GM19438 (cell line): ENCODE data around the gene TMEM255B.

Experiments
- ATAC-seq: cut with Tn5 transposase; IDR thresholded peaks from one replicate; pipeline ENCODE4 v1.9.1; 2021; ENCODE audit warnings: low read depth; ENCODE audit not compliant: unreplicated experiment

Gene TMEM255B

GRCh38 chr13:113765564-113765910 lies 6.5 kb downstream of the TMEM255B start:
- no peak for ATAC-seq

- ATAC-seq: no peak
These were observed 7.2 kb downstream of the TMEM255B start for GRCh38 chr13:113766035-113766800.

DNA sequence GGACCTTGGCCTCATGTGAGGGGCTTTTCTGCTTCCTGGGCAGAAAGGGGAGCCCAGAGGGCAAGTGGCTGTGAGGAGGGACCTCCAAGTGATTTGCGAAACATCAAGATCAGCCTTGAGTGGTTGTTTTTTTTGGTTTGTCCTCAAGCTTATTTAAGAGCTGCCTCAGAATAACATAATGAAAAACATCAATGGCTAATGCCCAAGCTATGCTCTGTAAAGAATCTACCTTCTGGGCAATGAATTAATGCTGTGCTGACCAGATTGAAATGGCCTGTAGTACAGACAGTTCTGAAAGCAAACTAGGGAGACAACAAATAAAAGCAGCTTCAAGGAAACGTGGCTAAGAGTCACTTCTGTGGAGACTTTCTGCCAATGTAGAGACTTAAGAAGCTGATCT lies 8.3 kb downstream of the TMEM255B start:
- ATAC-seq: no peak

DNA sequence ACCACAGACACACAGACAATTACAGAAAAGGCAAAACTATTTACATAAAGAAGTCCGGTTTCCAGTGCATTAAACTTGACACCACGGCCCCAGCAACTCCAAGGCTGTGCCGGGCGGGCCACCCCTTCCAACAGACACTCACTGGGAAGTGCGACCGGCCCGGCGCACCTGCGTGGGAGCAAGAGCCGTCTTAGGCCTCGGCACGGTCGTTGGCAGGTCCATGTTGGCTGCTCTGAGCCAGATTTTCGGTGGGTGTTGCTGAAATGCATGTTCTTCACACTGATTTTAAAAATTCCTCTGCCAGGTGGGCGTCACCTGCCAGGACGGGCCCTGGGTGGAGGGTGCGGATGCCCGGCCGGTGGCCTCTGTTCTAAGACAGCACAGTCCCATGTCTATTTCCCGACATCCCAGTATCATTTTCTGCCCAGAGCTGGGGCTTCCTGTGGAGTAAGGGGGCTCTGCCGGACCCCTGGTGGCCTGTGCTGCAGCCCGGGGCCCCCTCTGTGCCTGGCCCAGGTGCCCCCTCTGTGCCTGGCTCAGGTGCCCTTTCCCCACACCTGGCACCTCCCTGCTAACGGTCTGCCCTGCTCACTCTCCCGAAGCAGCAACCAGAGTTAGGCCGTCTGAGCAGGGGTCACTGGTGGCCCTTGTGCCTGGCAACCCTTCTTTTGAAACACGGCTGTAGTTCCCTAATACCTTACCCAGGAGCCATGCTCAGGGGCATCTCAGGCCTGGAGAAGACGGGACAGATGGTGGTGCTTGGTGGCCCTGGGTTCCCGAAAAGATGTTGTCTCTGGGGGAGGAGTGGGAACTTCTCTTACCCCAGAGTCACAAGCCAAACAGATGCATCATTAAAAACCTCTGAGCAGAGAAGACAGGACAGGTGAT lies 9.2 kb downstream of the TMEM255B start:
- ATAC-seq: no peak

GRCh38 chr13:113769106-113769505 lies 10.1 kb downstream of the TMEM255B start:
- no peak for ATAC-seq

- ATAC-seq: no peak
These were observed 10.9 kb downstream of the TMEM255B start for GRCh38 chr13:113769881-113770280.

- no peak for ATAC-seq
These were observed 11.4 kb downstream of the TMEM255B start for GRCh38 chr13:113770441-113770840.

- no peak for ATAC-seq
These were observed 11.9 kb downstream of the TMEM255B start for GRCh38 chr13:113770937-113771336.

- no peak for ATAC-seq
These were observed 12.8 kb downstream of the TMEM255B start for GRCh38 chr13:113771709-113772331.

GRCh38 chr13:113774177-113775107 lies 15.4 kb downstream of the TMEM255B start:
- ATAC-seq: no peak

DNA sequence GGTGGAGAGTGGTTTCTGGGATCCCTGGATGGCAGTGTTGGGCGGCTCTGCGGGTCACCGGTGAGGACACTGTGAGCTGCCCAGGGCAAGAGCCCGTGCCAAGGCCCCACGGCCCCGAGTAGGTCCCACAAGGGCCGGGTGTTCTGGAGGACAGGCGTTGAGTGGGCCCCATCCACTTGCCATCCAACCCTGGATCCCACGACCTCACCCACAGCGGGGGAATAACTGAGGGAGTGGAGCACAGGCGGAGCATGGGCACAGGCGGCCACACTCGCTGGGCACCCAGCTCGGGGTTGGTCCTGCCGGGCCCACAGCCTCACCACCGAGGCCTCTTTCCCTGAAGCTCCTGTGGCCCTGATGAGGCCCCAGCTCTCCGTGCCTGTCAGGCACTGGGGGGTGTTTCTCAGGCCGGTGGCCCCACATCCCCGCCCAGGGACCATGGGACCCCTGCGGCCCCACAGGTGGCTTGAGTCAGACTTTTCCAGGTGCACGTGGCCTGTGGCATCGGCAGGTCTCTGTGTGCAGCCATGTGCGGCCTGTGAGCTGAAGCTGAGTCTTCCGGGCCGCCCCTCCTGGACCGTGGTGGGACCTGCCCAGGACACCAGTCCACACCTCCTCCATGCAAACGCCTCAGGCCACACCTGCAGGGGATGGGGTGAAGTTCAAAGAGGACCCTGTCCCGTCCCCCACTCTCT lies 16.6 kb downstream of the TMEM255B start:
- ATAC-seq: no peak

- no peak for ATAC-seq
These were observed 17.5 kb downstream of the TMEM255B start for GRCh38 chr13:113776231-113777125.

GRCh38 chr13:113777311-113778260 lies 18.6 kb downstream of the TMEM255B start:
- ATAC-seq: no peak

DNA sequence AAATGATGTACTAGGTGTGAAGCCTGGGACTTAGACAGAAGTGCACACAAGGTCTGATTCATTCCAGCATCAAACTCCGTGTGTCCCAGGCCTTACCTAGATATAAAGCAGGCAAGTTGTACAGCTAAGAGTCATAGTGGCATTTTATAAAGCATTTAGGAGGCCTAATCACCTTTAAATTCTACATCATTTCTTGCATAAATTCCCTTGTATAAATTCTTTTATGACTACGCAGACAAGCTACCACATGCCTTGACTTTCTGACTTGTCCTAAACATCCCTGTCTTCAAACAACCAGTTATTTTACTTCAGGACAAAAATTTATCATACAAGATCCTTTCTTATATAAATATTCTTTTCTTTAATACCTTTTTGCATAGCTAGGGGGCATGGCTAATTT lies 22.5 kb downstream of the TMEM255B start:
- ATAC-seq: no peak

- no peak for ATAC-seq
These were observed 23.4 kb downstream of the TMEM255B start for GRCh38 chr13:113782472-113782871.

DNA sequence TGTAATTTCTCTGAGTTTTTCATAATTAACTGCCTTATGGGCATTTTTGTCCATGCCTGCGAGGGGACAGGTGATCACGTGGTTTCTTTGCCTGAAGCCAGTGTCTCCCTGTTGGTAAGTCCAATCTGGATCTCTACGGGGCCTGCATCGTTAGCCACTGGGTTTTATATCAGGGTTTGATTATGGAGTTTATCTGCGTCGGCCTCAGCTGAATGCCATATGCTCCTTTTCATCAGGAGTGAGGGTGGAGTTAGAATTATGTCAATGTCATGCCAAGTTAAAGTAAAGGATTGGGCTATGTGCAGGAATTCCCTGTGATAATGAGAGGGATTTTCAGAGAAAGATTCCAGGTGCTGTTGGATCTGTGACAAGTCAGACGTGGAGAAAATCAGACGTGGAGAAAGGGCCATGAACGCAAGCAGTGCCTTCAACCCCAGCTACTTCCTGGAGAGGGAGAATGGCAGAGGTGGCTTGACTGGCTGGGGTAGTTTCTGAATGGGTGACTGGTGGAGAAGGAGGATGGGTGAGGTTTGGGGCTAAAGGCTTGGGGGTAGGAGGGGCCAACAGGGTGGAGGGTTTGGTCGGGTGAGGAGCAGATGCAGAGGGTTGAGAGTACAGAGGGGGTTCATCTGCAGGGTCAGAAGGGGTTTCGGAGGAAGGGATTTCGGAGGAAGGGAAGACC lies 24.3 kb downstream of the TMEM255B start:
- no peak for ATAC-seq
